LNCaP clone FGC (cell line): ENCODE measurements around the gene TNFSF12.

ENCODE experiments used
- DNase-seq: peaks from one replicate; pipeline ENCODE4 v3.0.0-alpha.2; 2011; ENCODE audit warnings: low read depth
- H3K4me3 ChIP-seq: 2 replicates; pipeline ENCODE4 v1.5.1; 2011; ENCODE audit warnings: mild to moderate bottlenecking, low read depth, low read length, control low read depth
- CTCF ChIP-seq: IDR thresholded peaks from 2 replicates; pipeline ENCODE4 v1.5.1; 2012; ENCODE audit warnings: mild to moderate bottlenecking; ENCODE audit not compliant: control insufficient read depth, insufficient read depth; ENCODE audit errors: extremely low read depth

Gene TNFSF12

GRCh38 chr17:7570351-7570750, 21.5 kb downstream of the TNFSF12 start:
- no peak overlapping the region for H3K4me3 ChIP-seq
- TF ChIP-seq CTCF: no peak
- no peak for DNase-seq

- DNase-seq: peak; percentile 99
- peak overlapping the region; percentile 99 for H3K4me3 ChIP-seq
- no peak for TF ChIP-seq CTCF
Observed at GRCh38 chr17:7572338-7572587, 23.4 kb downstream of the TNFSF12 start.

- TF ChIP-seq CTCF: no peak
- H3K4me3 ChIP-seq: peak overlapping the region; percentile 99
- no peak for DNase-seq
Observed at GRCh38 chr17:7572588-7573323, 23.9 kb downstream of the TNFSF12 start.

GRCh38 chr17:7573324-7574080, 24.6 kb downstream of the TNFSF12 start:
- DNase-seq: no peak
- H3K4me3 ChIP-seq: peak overlapping the region; percentile 99
- no peak for TF ChIP-seq CTCF

GRCh38 chr17:7574176-7574953, 25.5 kb downstream of the TNFSF12 start:
- H3K4me3 ChIP-seq: peak overlapping the region; percentile 99
- no peak for DNase-seq
- no peak for TF ChIP-seq CTCF

GRCh38 chr17:7575481-7575883, 26.6 kb downstream of the TNFSF12 start:
- DNase-seq: no peak
- no peak overlapping the region for H3K4me3 ChIP-seq
- TF ChIP-seq CTCF: no peak
